AG09319 (cell line): ENCODE results near the gene USP6NL.

ENCODE experiments used
- DNase-seq: peaks from one replicate; pipeline ENCODE4 v3.0.0-alpha.2; 2010; ENCODE audit warnings: low read depth; ENCODE audit errors: extremely low read depth
- CTCF ChIP-seq: IDR thresholded peaks from 2 replicates; pipeline ENCODE4 v1.5.1; 2011; ENCODE audit warnings: low read depth, mild to moderate bottlenecking, inconsistent platforms, low read length, moderate library complexity

The USP6NL gene

GRCh38 chr10:11643039-11643438, 31.6 kb upstream of the USP6NL start:
- TF ChIP-seq CTCF, result no peak
- no peak for DNase-seq

GRCh38 chr10:11642566-11642965, 31.1 kb upstream of the USP6NL start:
- TF ChIP-seq CTCF, result no peak
- no peak for DNase-seq

- no peak for TF ChIP-seq CTCF
- no peak for DNase-seq
These were observed 28.7 kb upstream of the USP6NL start for GRCh38 chr10:11639849-11640764.

GRCh38 chr10:11639362-11639761, 27.9 kb upstream of the USP6NL start:
- no peak for TF ChIP-seq CTCF
- DNase-seq, result no peak

- no peak for DNase-seq
- no peak for TF ChIP-seq CTCF
These were observed 26.7 kb upstream of the USP6NL start for GRCh38 chr10:11638055-11638698.

- no peak for TF ChIP-seq CTCF
- no peak for DNase-seq
These were observed 25.4 kb upstream of the USP6NL start for GRCh38 chr10:11636697-11637303.

- DNase-seq, result no peak
- TF ChIP-seq CTCF, result no peak
These were observed 20.6 kb upstream of the USP6NL start for GRCh38 chr10:11631890-11632587.
